Stimulated activated CD4-positive, alpha-beta T cell treated with anti-CD3 and anti-CD28 coated beads, Interleukin-1b, Interleukin-23, amount 100 ng/mL, for 4 hours (primary cell): Measurements from ENCODE around the gene TICAM1.
"Not testable (repeated sequence)": the region's sequence is repeated elsewhere in the genome, so short reads cannot be mapped to it uniquely, and the experiment has no call there.

Experiments
- DNase-seq, 2 donors: peaks; one replicate each; pipeline ENCODE4 v3.0.0-alpha.2; 2020; ENCODE audit warnings: low read depth in 2 of 2

The TICAM1 gene

DNA sequence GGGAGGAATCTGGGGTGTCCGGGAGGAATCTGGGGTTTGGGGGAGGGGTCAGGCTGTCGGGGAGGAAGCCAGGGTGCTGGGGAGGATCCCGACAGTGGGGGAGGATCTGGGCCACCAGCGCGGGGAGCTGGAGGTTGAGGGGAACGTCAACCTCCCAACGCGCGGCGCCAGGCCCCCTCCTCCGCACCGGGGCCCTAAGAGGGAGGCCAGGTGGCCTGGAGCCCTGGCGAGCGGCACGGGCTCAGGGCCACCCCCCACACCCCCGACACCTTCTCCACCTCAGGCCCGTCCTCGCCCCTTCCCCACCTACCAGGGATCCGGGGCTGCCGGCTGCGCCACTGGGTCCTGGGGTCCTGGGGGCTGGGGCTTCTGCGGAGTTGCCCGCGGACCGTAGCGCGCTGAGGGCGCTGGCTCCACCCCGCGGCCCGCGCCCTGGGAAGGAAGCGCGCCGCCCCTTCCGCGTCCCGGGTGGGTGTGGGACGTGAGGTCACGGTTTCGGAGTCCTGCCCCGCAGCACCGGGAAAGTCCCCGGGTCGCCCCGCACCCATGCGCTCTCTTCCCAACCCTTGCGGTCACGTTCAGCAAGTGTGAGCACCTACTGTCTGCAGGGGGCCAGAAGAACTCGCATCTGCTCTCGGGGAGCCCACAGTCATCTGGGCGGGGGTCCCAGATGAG is at the start of gene TICAM1:
TICAM1 (minus strand) TSS at position 409 of the 675 bp plus-strand sequence. CDS start 13,335 bp downstream, outside the sequence.
- peak; percentile 77 to 80 for DNase-seq

- no peak for DNase-seq
These were observed 47.5 kb upstream of the TICAM1 start for GRCh38 chr19:4879041-4879440.

- no peak for DNase-seq
These were observed 47.0 kb upstream of the TICAM1 start for GRCh38 chr19:4878491-4878968.

DNA sequence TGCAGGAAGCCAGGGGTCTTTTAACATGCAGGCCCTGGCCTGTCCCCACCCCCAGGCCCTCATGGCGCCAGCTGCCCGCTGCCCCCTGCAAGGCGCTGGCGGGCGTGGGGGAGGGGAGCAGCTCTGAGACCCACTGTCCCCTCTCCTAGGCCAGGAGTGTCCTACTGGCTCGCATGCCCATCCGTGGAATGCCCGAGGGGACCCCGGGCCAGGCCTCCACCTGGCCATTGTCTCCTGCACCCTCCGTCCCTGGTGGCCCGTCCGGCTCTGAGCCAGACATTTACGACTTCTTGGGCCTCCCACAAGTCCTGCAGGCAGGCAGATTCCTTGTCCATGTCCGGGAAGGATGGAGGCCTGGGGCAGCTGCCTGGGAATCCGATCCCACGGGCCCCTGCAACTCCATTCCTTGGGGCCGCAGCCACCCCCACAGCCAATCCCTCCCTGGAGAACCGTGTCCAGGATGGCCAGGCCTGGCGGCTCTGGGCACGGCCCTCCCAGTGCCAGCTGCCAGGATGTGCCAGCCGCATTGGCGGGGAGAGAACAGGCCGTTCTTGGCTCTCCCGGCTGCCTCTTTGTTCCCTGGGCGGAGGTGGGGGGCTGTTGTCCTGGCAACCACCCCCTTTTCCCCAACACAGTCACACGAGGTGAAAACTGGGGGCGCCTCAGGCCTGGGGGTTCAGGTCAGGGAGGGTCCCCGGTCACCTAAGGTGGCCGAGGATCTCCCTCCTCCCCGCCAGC is 46.4 kb upstream of the TICAM1 start:
- DNase-seq, result no peak

DNA sequence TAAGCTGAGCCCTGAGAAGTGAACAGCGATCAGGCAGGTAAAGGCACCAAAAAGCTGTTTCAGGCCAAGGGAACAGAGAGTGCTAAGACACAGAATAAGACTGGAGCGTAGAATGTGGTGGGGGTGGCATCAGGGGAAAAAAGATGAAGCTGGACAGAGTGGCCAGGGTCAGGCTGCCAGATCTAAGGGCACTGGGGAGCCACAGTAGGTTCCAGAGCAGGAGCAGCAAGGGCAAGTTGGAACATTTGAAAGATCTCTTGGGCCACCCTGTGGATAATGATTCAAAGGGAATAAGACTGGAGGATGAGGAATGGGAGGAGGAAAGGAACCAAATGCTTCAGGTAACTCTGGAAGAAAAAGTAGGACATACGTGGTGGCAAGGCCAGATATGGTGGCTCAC is 42.4 kb upstream of the TICAM1 start:
- DNase-seq, result no peak

GRCh38 chr19:4871711-4872110 is 40.2 kb upstream of the TICAM1 start:
- DNase-seq, result no peak

DNA sequence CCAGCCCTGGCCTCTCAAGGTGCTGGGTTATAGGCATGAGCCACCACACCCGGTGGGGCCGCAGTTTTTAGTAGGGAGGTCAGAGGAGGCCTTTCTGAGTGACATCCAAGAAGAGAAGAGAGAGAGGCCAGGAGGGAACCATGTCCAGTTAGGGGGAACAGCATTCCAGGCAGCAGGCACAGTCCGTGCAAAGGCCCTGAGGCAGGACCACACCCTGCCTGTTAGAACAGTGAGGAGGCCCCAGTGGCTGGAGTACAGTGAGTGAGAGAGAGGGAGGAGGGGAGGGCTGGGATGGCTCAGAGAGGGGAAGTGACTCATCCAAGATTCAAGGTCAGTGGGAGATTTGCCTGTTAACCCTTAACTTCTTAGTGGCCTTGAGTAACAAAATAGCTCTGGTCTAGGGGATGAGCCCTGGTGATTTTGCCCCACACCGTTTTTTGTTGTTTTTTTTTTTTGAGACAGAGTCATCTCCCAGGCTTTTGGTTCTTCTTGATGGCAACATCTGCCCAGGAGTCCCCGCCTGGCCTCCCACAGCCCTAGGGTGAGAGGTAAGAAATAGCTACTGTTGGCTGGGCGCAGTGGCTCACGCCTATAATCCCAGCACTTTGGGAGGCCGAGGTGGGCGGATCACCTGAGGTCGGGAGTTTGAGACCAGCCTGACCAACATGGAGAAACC is 38.7 kb upstream of the TICAM1 start:
- DNase-seq, result no peak

DNA sequence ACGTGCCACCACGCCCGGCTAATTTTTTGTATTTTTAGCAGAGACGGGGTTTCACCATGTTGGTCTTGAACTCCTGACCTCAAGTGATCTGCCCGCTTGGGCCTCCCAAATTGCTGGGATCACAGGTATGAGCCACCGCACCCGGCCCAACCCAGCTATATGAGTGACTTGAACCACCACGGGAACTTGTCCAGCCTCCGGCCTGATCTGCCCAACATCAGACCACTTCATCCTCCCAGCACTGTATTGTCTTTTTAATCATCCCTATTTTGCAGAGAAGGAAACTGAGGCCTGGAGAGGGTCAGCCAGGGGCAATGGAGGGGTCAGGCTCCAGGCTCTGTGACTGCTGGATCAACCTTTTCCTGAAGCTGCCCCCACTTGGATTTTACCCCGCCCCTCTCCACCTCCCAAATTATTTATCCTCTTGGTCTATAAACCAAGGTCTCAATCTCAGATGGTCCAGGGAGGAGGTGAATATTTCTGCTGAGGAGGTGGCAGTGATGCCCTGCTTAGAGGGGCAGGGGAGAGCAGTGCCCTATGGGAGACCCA is 36.8 kb upstream of the TICAM1 start:
- no peak for DNase-seq

DNA sequence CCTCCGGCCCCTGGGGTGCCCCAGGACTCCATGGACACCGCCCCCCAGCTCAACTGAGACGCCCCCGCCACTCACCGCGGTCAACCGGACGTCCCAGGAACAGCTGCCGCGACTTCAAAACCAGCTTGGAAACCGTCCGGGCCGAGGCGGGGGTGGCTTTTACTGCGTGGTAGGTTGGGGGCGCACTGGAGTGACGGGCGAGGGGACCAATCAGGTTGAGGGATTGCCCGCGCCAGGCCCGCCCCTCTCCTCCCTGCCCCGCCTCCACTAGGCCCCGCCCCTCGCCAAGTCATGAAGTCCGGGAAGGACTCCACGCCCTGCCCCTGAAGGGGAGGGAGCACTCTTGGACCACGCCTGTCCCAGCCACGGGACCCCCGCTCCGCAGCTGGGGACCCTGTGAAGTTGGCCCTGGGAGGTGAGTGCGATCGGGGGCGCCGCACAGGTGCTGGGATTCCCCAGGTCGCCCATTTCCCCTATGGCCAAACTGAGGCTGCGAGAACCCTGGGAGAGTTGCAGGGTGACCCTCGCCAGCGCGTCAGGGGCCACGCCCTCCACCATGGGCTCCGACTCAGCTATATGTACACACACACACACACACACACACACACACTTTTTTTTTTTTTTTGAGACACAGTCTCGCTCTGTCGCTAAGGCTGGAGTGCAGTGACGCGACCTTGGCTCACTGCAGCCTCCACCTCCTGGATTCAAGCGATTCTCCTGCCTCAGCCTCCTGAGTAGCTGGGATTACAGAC is 36.2 kb upstream of the TICAM1 start, which contains the start of gene PLIN3:
PLIN3 (minus strand) TSS at position 134 of the 752 bp plus-strand sequence. CDS start 6,273 bp downstream, outside the sequence.
- DNase-seq, result peak; percentile 94 to 95

GRCh38 chr19:4866595-4867424 is 35.3 kb upstream of the TICAM1 start:
- DNase-seq, result peak; percentile 41 to 49

DNA sequence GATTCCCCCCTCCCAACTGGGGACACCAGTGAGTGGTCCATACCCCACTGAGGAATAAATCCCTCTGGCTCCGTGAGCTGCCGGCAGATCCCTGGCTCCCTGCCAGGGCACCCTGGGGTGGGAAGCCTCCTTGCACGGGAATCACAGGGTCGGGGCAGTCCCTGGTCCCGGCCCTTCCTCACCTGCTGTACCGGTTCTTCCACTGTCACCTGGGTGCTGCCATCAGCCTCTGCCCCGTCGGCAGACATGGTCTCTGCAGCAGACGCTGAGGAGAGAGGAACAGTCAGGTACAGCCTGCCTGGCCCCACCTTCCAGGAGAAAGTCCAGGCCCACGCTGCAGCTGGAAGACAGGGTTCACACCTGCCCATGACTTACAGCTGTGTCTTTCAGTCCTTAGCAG is 29.6 kb upstream of the TICAM1 start:
- no peak for DNase-seq

- DNase-seq, result no peak
These were observed 28.2 kb upstream of the TICAM1 start for GRCh38 chr19:4859697-4860096.

GRCh38 chr19:4856468-4856867 is 25.0 kb upstream of the TICAM1 start:
- DNase-seq, result not testable (repeated sequence)

DNA sequence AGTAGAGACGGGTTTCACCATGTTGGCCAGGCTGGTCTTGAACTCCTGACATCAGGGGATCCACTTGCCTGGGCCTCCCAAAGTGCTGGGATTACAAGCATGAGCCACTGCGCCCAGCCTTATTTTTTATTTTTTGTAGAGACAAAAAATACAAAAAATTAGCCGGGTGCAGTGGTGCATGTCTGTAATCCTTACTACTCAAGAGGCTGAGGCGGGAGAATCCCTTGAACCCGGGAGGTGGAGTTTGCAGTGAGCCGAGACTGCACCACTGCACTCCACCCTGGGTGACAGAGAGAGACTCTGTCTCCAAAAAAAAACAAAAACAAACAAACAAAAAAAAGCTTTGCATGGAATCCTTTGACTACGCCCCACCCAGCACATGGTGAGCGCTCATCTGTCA is 22.0 kb upstream of the TICAM1 start:
- DNase-seq, result not testable (repeated sequence)

DNA sequence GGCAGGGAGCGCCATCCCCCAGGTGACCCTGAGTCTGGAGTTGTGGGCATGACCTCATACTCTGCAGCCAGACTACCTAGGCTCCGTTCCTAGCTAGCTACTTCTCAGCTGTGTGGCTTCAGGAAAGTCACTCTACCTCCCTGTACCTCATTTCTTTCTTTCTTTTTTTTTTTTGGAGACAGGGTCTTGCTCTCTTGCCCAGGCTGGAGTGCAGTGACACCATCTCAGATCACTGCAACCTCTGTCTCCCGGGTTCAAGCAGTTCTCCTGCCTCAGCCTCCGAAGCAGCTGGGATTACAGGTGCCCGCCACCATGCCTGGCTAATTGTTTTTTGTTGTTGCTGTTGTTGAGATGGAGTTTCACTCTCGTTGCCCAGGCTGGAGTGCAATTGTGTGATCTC is 21.0 kb upstream of the TICAM1 start:
- DNase-seq, result no peak

- peak; percentile 73 to 82 for DNase-seq
These were observed 20.2 kb upstream of the TICAM1 start for GRCh38 chr19:4851551-4852290.

- no peak for DNase-seq
These were observed 17.5 kb upstream of the TICAM1 start for GRCh38 chr19:4849019-4849418.

- DNase-seq, result no peak
These were observed 15.9 kb upstream of the TICAM1 start for GRCh38 chr19:4847190-4847973.

DNA sequence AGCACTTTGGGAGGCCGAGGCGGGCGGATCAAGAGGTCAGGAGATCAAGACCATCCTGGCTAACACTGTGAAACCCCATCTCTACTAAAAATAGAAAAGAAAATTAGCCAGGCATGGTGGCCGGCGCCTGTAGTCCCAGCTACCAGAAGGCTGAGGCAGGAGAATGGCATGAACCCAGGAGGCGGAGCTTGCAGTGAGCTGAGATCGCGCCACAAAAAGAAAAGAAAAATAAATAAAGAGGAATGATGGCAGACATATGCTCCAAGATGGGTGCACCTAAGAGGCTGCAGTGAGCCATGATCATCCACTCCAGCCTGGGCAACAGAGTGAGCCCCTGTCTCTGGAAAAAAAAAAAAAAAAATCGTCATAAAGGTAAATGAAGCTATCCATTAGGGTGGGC is 14.5 kb upstream of the TICAM1 start:
- not testable (repeated sequence) for DNase-seq
